GDM1 (cell line): ENCODE data around the gene DEXI.

ENCODE experiments used
- DNase-seq: peaks from one replicate; lab custom pipeline; 2025; lab: John Stamatoyannopoulos, UW

The DEXI gene

GRCh38 chr16:10892782-10893318 is 49.4 kb downstream of the DEXI start:
- no peak for DNase-seq

GRCh38 chr16:10889855-10890254 is 52.4 kb downstream of the DEXI start:
- no peak for DNase-seq

DNA sequence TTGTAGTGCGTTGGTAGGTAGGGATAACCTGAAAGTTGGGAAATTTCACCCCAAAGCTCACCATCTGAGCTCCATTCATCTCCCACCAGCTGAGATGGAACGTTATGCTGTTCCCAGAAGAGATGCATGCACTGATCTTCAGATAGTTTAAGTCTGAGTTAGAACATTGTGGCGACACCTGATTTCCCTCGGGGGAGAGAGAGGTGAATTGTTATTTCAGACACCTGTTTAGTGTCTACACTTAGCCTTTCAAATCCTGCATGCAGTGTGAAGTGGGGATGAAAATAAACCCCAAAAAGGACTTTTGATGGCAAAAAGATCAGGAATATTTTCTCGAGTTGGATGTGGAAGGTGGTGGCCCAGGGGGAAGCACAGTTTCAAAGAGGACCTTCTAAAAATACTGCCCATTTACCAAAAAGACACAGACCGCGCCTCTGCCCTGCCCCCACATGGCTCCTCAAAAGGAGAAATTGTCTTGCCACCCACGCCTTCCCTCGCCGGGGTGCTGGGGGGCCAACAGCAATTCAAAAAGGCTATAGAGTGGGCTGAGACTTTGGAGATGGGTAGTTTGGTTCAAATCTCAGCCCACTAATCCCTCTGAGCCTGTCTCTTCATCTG is 53.8 kb downstream of the DEXI start:
- DNase-seq, result no peak

GRCh38 chr16:10885246-10885645 is 57.0 kb downstream of the DEXI start:
- DNase-seq, result no peak

- DNase-seq, result no peak
Measured at GRCh38 chr16:10883004-10883403, 59.3 kb downstream of the DEXI start.

DNA sequence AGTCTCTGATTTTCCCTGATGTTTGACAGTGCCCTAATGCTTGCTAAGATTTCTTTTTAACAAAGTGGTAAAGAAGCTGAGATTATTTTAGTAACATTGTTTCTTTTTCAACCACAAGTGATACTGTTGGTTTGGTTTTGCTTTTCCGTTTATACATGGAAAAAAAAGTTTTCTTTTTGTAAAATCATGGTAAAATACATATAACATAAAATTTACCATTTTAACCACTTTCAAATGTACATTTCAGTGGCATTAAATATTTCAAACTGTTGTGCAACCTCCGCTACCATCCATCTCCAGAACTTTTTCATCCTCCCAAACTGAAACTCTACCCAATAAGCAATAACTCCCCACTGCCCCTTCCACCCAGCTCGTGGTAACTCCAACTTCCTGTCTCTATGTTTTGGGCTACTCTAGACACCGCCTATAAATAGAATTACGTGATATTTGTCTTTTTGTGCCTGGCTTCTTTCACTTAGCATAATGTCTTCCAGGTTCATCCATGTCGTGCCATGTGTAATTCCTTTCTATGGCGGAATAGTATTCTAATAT is 60.7 kb downstream of the DEXI start:
- DNase-seq, result no peak

- no peak for DNase-seq
Measured at GRCh38 chr16:10880594-10881452, 61.4 kb downstream of the DEXI start.

GRCh38 chr16:10879681-10880589 is 62.3 kb downstream of the DEXI start:
- DNase-seq, result no peak
